ENCODE measurements around the gene OPA1. TPM values are rescaled to one million over a fixed set of nuclear protein-coding genes. Genes with fewer than 3 reads are reported as not detected.

The OPA1 gene
- total and polyA plus RNA-seq, 11 donors = 23.0 to 215 (median 106) TPM

DNA sequence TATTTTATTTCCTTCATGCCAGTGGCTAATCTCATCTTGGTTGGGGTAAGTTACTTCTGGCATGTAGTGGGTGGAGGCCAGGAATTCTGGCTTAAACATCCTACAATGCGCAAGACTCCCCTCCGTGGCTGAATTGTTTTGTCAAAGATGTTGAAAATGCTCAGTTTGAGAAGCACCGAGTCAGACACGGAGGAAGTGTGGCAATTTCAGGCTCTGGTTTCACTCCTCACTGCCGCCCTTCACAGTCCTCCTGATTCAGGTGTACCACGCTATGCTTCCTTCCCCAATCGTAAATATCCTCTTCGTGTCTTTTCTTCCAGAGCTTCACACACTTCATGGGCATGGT lies 150.7 kb downstream of the OPA1 start:
- intact Hi-C loops (cut with DNase I) = no loop called here
- ATAC-seq (no peak), DNase-seq (no peak)
- Histone ChIP-seq H3K27me3 (no peaks in the 10 kb centered on the region), H3K4me1 (peaks cover 0 to 6% (median 0%) of the 10 kb centered on the region in 12 donors), H3K36me3 (no peaks in the 10 kb centered on the region), H3K27ac (no peak overlapping the region), H3K4me3 (no peak overlapping the region), H3K9me3 (no peaks in the 10 kb centered on the region)
- TF ChIP-seq, protein P1, sequence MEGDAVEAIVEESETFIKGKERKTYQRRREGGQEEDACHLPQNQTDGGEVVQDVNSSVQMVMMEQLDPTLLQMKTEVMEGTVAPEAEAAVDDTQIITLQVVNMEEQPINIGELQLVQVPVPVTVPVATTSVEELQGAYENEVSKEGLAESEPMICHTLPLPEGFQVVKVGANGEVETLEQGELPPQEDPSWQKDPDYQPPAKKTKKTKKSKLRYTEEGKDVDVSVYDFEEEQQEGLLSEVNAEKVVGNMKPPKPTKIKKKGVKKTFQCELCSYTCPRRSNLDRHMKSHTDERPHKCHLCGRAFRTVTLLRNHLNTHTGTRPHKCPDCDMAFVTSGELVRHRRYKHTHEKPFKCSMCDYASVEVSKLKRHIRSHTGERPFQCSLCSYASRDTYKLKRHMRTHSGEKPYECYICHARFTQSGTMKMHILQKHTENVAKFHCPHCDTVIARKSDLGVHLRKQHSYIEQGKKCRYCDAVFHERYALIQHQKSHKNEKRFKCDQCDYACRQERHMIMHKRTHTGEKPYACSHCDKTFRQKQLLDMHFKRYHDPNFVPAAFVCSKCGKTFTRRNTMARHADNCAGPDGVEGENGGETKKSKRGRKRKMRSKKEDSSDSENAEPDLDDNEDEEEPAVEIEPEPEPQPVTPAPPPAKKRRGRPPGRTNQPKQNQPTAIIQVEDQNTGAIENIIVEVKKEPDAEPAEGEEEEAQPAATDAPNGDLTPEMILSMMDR (IDR thresholded peaks at IDR 0.05) = no peak
- TF ChIP-seq POLR2A (IDR thresholded peaks at IDR 0.05) = no peak
- 56 to 71% (median 68%) methylated on average over 8 of the region's 8 CpGs for WGBS, 4 donors

DNA sequence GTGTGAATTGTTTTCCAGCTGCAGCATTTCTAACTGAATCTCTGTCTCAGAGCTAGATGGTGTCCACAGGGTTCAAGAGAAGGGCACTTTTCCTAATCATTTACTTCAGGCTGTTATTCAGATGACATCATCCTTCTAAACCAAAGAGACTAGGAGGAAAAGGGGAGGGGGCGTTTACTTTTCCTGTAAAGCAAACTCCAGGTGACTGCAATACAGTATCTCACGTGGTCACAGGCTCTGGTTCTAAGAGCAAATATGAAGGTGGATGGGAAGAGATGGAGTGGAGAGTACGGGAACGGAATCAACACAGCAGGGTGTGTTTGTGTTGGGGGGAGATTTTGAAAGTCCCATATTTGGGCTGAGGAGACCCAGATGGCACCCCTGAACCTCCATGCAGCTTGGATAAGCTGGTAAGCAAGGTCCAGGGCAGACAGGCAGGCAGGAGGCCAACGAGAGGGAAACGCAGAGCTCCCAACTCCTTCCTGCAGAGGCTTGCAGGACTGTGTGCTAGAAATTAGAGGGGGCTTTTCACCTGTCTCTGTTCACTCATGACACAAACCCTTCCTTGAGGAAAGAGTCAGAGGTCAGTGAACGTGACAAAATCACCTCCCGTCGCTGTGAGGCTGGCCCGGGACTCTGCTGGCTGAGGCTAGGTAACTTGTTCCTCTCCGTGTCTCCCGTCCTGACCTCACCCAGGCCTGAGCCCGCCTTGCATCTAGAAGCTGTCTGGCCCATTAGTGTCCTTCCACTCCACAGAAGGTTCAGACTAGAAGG lies 151.2 kb downstream of the OPA1 start:
- H3K36me3 ChIP-seq = no peaks in the 10 kb centered on the region
- intact Hi-C loops (cut with DNase I) = no loop called here

DNA sequence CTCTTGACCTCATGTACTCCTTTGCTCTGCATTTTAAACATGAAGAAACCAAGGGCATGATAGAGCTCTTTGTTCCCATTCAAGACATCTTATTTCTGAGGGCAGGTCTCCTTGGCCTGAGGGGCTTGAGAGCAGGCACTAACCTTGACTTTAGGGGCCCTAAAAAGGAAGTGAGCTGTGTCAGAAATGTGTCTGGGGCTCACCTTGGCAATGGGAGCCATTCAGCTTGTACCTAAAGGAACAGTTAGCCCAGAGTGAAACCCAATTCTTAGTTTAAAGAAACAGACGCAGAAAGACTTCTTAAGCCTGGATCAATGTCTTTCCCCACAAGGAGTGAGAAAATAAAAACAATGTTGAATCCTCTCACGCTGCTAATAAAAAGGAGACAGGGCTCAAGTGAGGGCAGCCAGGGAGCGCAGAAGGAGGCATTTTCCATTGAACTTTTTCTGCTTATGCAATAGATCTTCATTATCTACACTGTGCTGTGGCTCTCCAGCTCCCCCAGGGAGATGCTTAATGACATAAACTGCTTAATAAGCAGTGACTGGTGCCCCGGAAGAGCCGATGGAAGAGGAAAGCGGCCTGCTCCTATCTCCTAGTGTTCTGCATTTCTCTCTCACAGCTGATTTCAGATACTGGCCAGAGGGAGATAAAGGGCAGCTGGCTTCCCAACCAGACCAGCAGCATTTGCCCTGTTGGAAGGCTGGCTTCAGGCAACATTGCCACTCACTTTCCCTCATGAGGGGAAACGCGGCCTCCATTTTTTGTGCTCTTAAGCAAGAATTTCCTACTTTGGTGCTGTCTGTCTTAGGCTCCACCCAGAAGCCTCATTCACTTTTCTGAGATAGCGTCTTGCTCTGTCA lies 152.0 kb downstream of the OPA1 start:
- DNase-seq (no peak), ATAC-seq (peak in 2 of 4 donors; percentile 42 to 62)
- no peak overlapping the region for H3K4me3 ChIP-seq
- no peak overlapping the region for H3K27ac ChIP-seq
- H3K4me1 ChIP-seq = peaks cover 0 to 6% (median 0%) of the 10 kb centered on the region in 12 donors
- 58 to 67% (median 59%) methylated on average over 9 of the region's 9 CpGs for WGBS, 4 donors
- H3K27me3 ChIP-seq = no peaks in the 10 kb centered on the region
- no peaks in the 10 kb centered on the region for H3K36me3 ChIP-seq
- TF ChIP-seq, protein P1 (IDR thresholded peaks at IDR 0.05) = no peak
- no peak for TF ChIP-seq POLR2A (IDR thresholded peaks at IDR 0.05)
- no peaks in the 10 kb centered on the region for H3K9me3 ChIP-seq
- intact Hi-C loops (cut with DNase I) = no loop called here

More for the DNA sequence above, 151.2 kb downstream of the OPA1 start:
- peaks cover 0 to 6% (median 0%) of the 10 kb centered on the region in 12 donors for H3K4me1 ChIP-seq
- H3K4me3 ChIP-seq = no peak overlapping the region
- no peaks in the 10 kb centered on the region for H3K9me3 ChIP-seq
- WGBS, 4 donors = 77 to 80% (median 79%) methylated on average over 13 of the region's 13 CpGs
- no peak for TF ChIP-seq POLR2A (IDR thresholded peaks at IDR 0.05)
- TF ChIP-seq, protein P1 (IDR thresholded peaks at IDR 0.05) = no peak
- no peak overlapping the region for H3K27ac ChIP-seq
- ATAC-seq = no peak
- DNase-seq = no peak
- H3K27me3 ChIP-seq = no peaks in the 10 kb centered on the region

DNA sequence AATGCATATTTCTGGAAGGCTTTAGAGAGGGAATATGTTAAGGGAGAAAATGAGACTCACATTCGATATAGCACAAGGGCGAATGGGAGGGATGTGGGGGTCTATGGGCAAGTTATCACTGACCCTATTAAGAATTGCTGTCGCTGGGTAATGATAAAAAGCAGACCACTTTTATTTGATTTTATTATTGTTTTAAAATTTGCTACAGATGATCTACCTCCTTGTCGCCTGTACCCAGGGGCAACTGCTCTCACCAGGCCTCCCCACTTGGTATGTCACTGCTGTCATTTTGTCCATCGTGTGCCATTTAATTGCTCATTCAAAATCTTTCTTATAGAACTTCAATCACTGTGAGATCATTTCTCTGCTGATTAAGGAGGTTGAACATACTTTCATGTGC lies 153.8 kb downstream of the OPA1 start:
- no peak for ATAC-seq
- intact Hi-C loops (cut with DNase I) = no loop called here
- Histone ChIP-seq H3K36me3 (no peaks in the 10 kb centered on the region), H3K27me3 (no peaks in the 10 kb centered on the region), H3K4me3 (no peak overlapping the region), H3K9me3 (no peaks in the 10 kb centered on the region), H3K27ac (no peak overlapping the region), H3K4me1 (peaks cover 0 to 6% (median 0%) of the 10 kb centered on the region in 12 donors)
- TF ChIP-seq POLR2A (IDR thresholded peaks at IDR 0.05) = no peak
- TF ChIP-seq, protein P1 (IDR thresholded peaks at IDR 0.05) = no peak
- no peak for DNase-seq
- 95 to 98% (median 97%) methylated on average over 5 of the region's 5 CpGs for WGBS, 4 donors
